HCT116 (cell line): ENCODE measurements around the gene SECISBP2.

Experiments used
- EZH2 ChIP-seq: fragments of 200-600 bp; sonication (generic); IDR thresholded peaks from 2 replicates; pipeline ENCODE4 v1.6.1; 2017; ENCODE audit warnings: antibody characterized with exemption, mixed run types
- POLR2A ChIP-seq: IDR thresholded peaks from 2 replicates; pipeline ENCODE4 v1.7.0; 2011; ENCODE audit warnings: borderline replicate concordance; ENCODE audit not compliant: insufficient read depth, insufficient read length; ENCODE audit errors: extremely low read depth
- POLR2AphosphoS5 ChIP-seq: IDR thresholded peaks from 2 replicates; pipeline ENCODE4 v1.6.1; 2011; ENCODE audit warnings: mild to moderate bottlenecking, low read depth, low read length, moderate library complexity
- RAD21 ChIP-seq: IDR thresholded peaks from 2 replicates; pipeline ENCODE4 v1.6.1; 2012; ENCODE audit warnings: low read depth, mild to moderate bottlenecking
- REST ChIP-seq: IDR thresholded peaks from 2 replicates; pipeline ENCODE4 v1.6.1; 2012; ENCODE audit warnings: low read depth
- SIN3A ChIP-seq: IDR thresholded peaks from 2 replicates; pipeline ENCODE4 v1.6.1; 2012; ENCODE audit warnings: low read depth
- SP1 ChIP-seq: IDR thresholded peaks from 2 replicates; pipeline ENCODE4 v1.6.1; 2012; ENCODE audit warnings: low read depth
- SRF ChIP-seq: IDR thresholded peaks from 2 replicates; pipeline ENCODE4 v1.6.1; 2012; ENCODE audit warnings: low read depth
- YY1 ChIP-seq: IDR thresholded peaks from 2 replicates; pipeline ENCODE4 v1.6.1; 2011; ENCODE audit warnings: low read length, low read depth, moderate library complexity, mild to moderate bottlenecking; ENCODE audit not compliant: insufficient replicate concordance; ENCODE audit errors: extremely low read depth
- ZFX ChIP-seq: fragments of 450-650 bp; IDR thresholded peaks from 2 replicates; pipeline ENCODE4 v1.6.1; 2017
- ZNF274 ChIP-seq: fragments of 200-500 bp; sonication (Bioruptor generic); IDR thresholded peaks from 2 replicates; pipeline ENCODE4 v1.6.1; 2014; ENCODE audit warnings: mild to moderate bottlenecking, low read depth, low read length, inconsistent platforms
- TF ChIP-seq, protein P1 (sequence below), 3 experiments: fragments of 200-600 bp in 1 of 3; sonication (generic) in 1 of 3; IDR thresholded peaks in 2 of 3; conservative IDR thresholded peaks in 1 of 3; 2 replicates each; pipeline ENCODE4 v1.5.1; 2012 to 2017; ENCODE audit warnings: low read depth in 2 of 3, low read length in 2 of 3, antibody characterized with exemption in 1 of 3, borderline replicate concordance in 1 of 3, control low read depth in 1 of 3, mild to moderate bottlenecking in 1 of 3, mixed read lengths in 1 of 3, mixed run types in 1 of 3, moderate library complexity in 1 of 3; ENCODE audit not compliant: insufficient read depth in 1 of 3
- TF ChIP-seq, protein P2 (sequence below): IDR thresholded peaks from 2 replicates; pipeline ENCODE4 v1.6.1; 2012

GRCh38 chr9:89359751-89360261 lies 41.5 kb downstream of the SECISBP2 start:
- TF ChIP-seq ZNF274 = no peak
- TF ChIP-seq POLR2A = no peak
- no peak for TF ChIP-seq SP1
- TF ChIP-seq SRF = no peak
- no peak for TF ChIP-seq RAD21
- TF ChIP-seq, protein P1, sequence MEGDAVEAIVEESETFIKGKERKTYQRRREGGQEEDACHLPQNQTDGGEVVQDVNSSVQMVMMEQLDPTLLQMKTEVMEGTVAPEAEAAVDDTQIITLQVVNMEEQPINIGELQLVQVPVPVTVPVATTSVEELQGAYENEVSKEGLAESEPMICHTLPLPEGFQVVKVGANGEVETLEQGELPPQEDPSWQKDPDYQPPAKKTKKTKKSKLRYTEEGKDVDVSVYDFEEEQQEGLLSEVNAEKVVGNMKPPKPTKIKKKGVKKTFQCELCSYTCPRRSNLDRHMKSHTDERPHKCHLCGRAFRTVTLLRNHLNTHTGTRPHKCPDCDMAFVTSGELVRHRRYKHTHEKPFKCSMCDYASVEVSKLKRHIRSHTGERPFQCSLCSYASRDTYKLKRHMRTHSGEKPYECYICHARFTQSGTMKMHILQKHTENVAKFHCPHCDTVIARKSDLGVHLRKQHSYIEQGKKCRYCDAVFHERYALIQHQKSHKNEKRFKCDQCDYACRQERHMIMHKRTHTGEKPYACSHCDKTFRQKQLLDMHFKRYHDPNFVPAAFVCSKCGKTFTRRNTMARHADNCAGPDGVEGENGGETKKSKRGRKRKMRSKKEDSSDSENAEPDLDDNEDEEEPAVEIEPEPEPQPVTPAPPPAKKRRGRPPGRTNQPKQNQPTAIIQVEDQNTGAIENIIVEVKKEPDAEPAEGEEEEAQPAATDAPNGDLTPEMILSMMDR (IDR thresholded peaks at IDR 0.05 in 2 of 3, conservative IDR thresholded peaks at IDR 0.05 in 1 of 3; ENCODE audit: borderline replicate concordance in 1 of 3, insufficient read depth in 1 of 3, low read depth in 2 of 3, low read length in 2 of 3) = no peak
- no peak for TF ChIP-seq ZFX
- TF ChIP-seq REST = no peak
- no peak for TF ChIP-seq EZH2
- TF ChIP-seq POLR2AphosphoS5 = no peak
- TF ChIP-seq, protein P2, sequence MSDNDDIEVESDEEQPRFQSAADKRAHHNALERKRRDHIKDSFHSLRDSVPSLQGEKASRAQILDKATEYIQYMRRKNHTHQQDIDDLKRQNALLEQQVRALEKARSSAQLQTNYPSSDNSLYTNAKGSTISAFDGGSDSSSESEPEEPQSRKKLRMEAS = no peak
- TF ChIP-seq YY1 = no peak
- TF ChIP-seq SIN3A = no peak
